ENCODE results near the gene SHISAL2A. TPM values are rescaled to one million over a fixed set of nuclear protein-coding genes. Genes with fewer than 3 reads are reported as not detected.

The SHISAL2A gene
- polyA plus RNA-seq, 1 donor (not counting 4 experiments of a cell fraction or from before 2014, with no cell fraction given), result 0.04 TPM

GRCh38 chr1:52702886-52703787, 70.2 kb downstream of the SHISAL2A start:
- Histone ChIP-seq H3K79me2 (ENCODE audit: control insufficient read depth, insufficient read depth, low read length) (no peaks in the 10 kb centered on the region), H4K20me1 (ENCODE audit: control insufficient read depth, extremely low read depth, insufficient read depth, low read length) (no peaks in the 10 kb centered on the region), H3K9me1 (ENCODE audit: control insufficient read depth, extremely low read depth, insufficient read depth, low read length) (no peaks in the 10 kb centered on the region), H3K4me3 (ENCODE audit: control insufficient read depth in 2 of 3, extremely low read depth in 1 of 3, insufficient read depth in 2 of 3, low read depth in 1 of 3, low read length in 3 of 3) (peak overlapping the region; percentile 48 to 76 (median 62)), H3K9ac (ENCODE audit: control insufficient read depth, extremely low read depth, insufficient read depth, low read length) (peak overlapping the region; percentile 64), H3K27me3 (ENCODE audit: control insufficient read depth, extremely low read depth, insufficient read depth, low read length) (no peaks in the 10 kb centered on the region), H3K36me3 (ENCODE audit: control insufficient read depth in 2 of 2, extremely low read depth in 1 of 2, insufficient read depth in 2 of 2, low read length in 2 of 2) (no peaks in the 10 kb centered on the region), H3K27ac (ENCODE audit: control insufficient read depth, insufficient read depth, low read length) (peak overlapping the region; percentile 52), H3K9me3 (ENCODE audit: control insufficient read depth, low read depth, low read length) (no peaks in the 10 kb centered on the region), H3K4me1 (ENCODE audit: control insufficient read depth, extremely low read depth, insufficient read depth, low read length) (peaks cover 13% of the 10 kb centered on the region), H3K4me2 (ENCODE audit: control insufficient read depth, extremely low read depth, insufficient read depth, low read depth, low read length) (peak overlapping the region; percentile 88), H2AFZ (ENCODE audit: control insufficient read depth, low read length) (peak overlapping the region; percentile 98)
- dilution Hi-C loops (cut with MboI; ENCODE audit: extremely low pct_ligation_motif_present, low sequenced_read_pairs), result no loop called here
- TF ChIP-seq EZH2 (IDR thresholded peaks at IDR 0.05; ENCODE audit: low read length) (no peak), CTCF (optimal IDR thresholded peaks at IDR 0.05 in 1 of 3, IDR thresholded peaks at IDR 0.05 in 1 of 3, conservative IDR thresholded peaks at IDR 0.05 in 1 of 3; ENCODE audit: extremely low read depth in 1 of 3, insufficient read depth in 2 of 3, low read length in 3 of 3) (no peak)
- DNase-seq (ENCODE audit: low read depth, low spot score), result peak; percentile 62
- FAIRE-seq, result peak; percentile 32

GRCh38 chr1:52706136-52706670, 73.2 kb downstream of the SHISAL2A start:
- FAIRE-seq (no peak), DNase-seq (ENCODE audit: low read depth, low spot score) (no peak)
- Histone ChIP-seq H3K9me3 (ENCODE audit: control insufficient read depth, low read depth, low read length) (no peaks in the 10 kb centered on the region), H2AFZ (ENCODE audit: control insufficient read depth, low read length) (no peak overlapping the region), H3K27me3 (ENCODE audit: control insufficient read depth, extremely low read depth, insufficient read depth, low read length) (no peaks in the 10 kb centered on the region), H3K4me3 (ENCODE audit: control insufficient read depth in 2 of 3, extremely low read depth in 1 of 3, insufficient read depth in 2 of 3, low read depth in 1 of 3, low read length in 3 of 3) (no peak overlapping the region), H3K9me1 (ENCODE audit: control insufficient read depth, extremely low read depth, insufficient read depth, low read length) (no peaks in the 10 kb centered on the region), H3K27ac (ENCODE audit: control insufficient read depth, insufficient read depth, low read length) (no peak overlapping the region), H3K4me1 (ENCODE audit: control insufficient read depth, extremely low read depth, insufficient read depth, low read length) (peaks cover 6% of the 10 kb centered on the region), H4K20me1 (ENCODE audit: control insufficient read depth, extremely low read depth, insufficient read depth, low read length) (no peaks in the 10 kb centered on the region), H3K4me2 (ENCODE audit: control insufficient read depth, extremely low read depth, insufficient read depth, low read depth, low read length) (no peak overlapping the region), H3K9ac (ENCODE audit: control insufficient read depth, extremely low read depth, insufficient read depth, low read length) (no peak overlapping the region), H3K36me3 (ENCODE audit: control insufficient read depth in 2 of 2, extremely low read depth in 1 of 2, insufficient read depth in 2 of 2, low read length in 2 of 2) (no peaks in the 10 kb centered on the region), H3K79me2 (ENCODE audit: control insufficient read depth, insufficient read depth, low read length) (no peaks in the 10 kb centered on the region)
- TF ChIP-seq CTCF (optimal IDR thresholded peaks at IDR 0.05 in 1 of 3, IDR thresholded peaks at IDR 0.05 in 1 of 3, conservative IDR thresholded peaks at IDR 0.05 in 1 of 3; ENCODE audit: extremely low read depth in 1 of 3, insufficient read depth in 2 of 3, low read length in 3 of 3) (no peak), EZH2 (IDR thresholded peaks at IDR 0.05; ENCODE audit: low read length) (no peak)
- dilution Hi-C loops (cut with MboI; ENCODE audit: extremely low pct_ligation_motif_present, low sequenced_read_pairs), result no loop called here

Other genes starting within 250 kb of the SHISAL2A start
- gene ORC1, start 228.7 kb upstream of the SHISAL2A start, polyA plus RNA-seq, result 1.1 to 6.5 TPM (median 5.8 TPM) in 3 replicates
- 13.5 to 29.5 TPM (median 21.6 TPM) in 3 replicates for gene PRPF38A, start 228.6 kb upstream of the SHISAL2A start, polyA plus RNA-seq
- 16.5 to 27.5 TPM (median 24.2 TPM) in 3 replicates for gene TUT4, start 80.1 kb upstream of the SHISAL2A start, polyA plus RNA-seq
- gene GPX7, start 30.8 kb upstream of the SHISAL2A start, polyA plus RNA-seq, result 0.40 to 0.49 TPM (median 0.42 TPM) in 3 replicates
- 22.6 to 27.4 TPM (median 23.5 TPM) in 3 replicates for gene COA7, start 65.2 kb downstream of the SHISAL2A start, polyA plus RNA-seq
- 11.9 to 13.9 TPM (median 13.4 TPM) in 3 replicates for gene ZYG11B, start 93.3 kb downstream of the SHISAL2A start, polyA plus RNA-seq
- 0.40 to 0.65 TPM (median 0.64 TPM) in 3 replicates for gene ZYG11A, start 209.6 kb downstream of the SHISAL2A start, polyA plus RNA-seq